ENCODE results near the gene SMAP1.
A peak's percentile ranks its signal among the peaks of the same experiment; 100 is the strongest.

SMAP1 gene

DNA sequence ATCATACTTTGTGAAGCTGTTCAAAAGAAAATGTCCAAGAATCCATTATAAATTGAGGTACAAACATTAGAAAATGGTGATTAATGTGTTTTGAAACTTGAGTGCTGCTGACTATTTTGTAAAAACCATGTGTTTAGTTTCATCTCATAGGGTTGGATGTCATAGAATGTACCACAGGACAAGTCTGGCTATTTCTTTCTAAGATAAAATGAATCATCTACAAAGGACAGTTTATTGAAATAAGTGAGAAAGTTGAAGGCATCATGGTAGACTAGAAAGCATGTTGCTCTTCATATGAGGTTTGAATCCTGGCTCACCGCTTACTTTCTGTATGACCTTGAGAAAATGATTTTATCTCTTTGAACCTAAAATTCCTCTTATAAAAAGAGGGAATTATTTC lies 29.2 kb upstream of the SMAP1 start:
- Histone ChIP-seq H3K27ac (ENCODE audit: low read length) (no peak overlapping the region), H3K36me3 (replicated peaks; ENCODE audit: low read depth, low read length) (no peaks in the 10 kb centered on the region), H3K9ac (ENCODE audit: low read length) (no peak overlapping the region), H3K4me2 (ENCODE audit: low read length) (no peak overlapping the region), H4K20me1 (ENCODE audit: insufficient read depth, low read length) (no peaks in the 10 kb centered on the region), H2AFZ (ENCODE audit: low read depth, low read length) (no peak overlapping the region), H3K27me3 (ENCODE audit: low read depth, low read length) (no peaks in the 10 kb centered on the region), H3K79me2 (ENCODE audit: low read length) (no peaks in the 10 kb centered on the region), H3K9me3 (ENCODE audit: insufficient read depth, low read length) (no peaks in the 10 kb centered on the region), H3K4me1 (ENCODE audit: low read length) (no peaks in the 10 kb centered on the region), H3K4me3 (ENCODE audit: low read length) (no peak overlapping the region)
- TF ChIP-seq, protein P1, sequence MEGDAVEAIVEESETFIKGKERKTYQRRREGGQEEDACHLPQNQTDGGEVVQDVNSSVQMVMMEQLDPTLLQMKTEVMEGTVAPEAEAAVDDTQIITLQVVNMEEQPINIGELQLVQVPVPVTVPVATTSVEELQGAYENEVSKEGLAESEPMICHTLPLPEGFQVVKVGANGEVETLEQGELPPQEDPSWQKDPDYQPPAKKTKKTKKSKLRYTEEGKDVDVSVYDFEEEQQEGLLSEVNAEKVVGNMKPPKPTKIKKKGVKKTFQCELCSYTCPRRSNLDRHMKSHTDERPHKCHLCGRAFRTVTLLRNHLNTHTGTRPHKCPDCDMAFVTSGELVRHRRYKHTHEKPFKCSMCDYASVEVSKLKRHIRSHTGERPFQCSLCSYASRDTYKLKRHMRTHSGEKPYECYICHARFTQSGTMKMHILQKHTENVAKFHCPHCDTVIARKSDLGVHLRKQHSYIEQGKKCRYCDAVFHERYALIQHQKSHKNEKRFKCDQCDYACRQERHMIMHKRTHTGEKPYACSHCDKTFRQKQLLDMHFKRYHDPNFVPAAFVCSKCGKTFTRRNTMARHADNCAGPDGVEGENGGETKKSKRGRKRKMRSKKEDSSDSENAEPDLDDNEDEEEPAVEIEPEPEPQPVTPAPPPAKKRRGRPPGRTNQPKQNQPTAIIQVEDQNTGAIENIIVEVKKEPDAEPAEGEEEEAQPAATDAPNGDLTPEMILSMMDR (IDR thresholded peaks at IDR 0.05; ENCODE audit: low read depth, low read length), result no peak
- no peak for TF ChIP-seq EZH2phosphoT487 (IDR thresholded peaks at IDR 0.05; ENCODE audit: low read depth)

DNA sequence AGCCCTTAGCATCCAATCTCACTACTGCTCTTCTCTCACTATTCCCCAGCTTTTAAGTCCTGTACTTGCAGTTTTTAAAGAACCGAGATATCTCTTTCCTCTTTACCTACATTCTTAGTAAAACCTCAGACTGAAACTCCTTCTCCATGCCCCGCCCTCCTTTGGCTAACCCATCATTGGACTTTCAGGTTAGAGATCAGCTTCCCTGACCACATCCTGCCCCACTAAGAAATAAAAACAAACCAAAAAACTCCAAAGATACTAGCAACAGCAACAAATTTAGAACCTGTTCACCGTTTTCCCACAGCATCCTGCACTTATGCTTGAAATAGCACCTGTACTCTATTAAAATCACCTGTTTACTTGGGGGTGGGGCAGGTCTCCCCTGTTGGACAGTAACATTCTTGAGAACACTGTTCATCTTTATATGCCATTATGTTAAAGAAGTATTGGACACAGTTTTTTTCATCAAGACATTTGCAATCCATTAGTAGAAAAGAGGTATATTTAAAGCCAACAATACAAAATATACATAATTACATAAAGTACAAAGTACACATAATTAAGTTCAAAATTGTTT lies 16.3 kb upstream of the SMAP1 start:
- H2AFZ ChIP-seq (ENCODE audit: low read depth, low read length), result peak overlapping the region; percentile 32; the same call in 1 of the 2 replicates
- no peaks in the 10 kb centered on the region for H3K79me2 ChIP-seq (ENCODE audit: low read length)
- H3K27ac ChIP-seq (ENCODE audit: low read length), result no peak overlapping the region
- TF ChIP-seq, protein P1 (IDR thresholded peaks at IDR 0.05; ENCODE audit: low read depth, low read length), result no peak
- no peak for TF ChIP-seq EZH2phosphoT487 (IDR thresholded peaks at IDR 0.05; ENCODE audit: low read depth)
- no peak overlapping the region for H3K9ac ChIP-seq (ENCODE audit: low read length)
- H3K4me1 ChIP-seq (ENCODE audit: low read length), result peaks cover 8% of the 10 kb centered on the region
- no peaks in the 10 kb centered on the region for H3K36me3 ChIP-seq (replicated peaks; ENCODE audit: low read depth, low read length)
- H3K4me3 ChIP-seq (ENCODE audit: low read length), result no peak overlapping the region
- H3K9me3 ChIP-seq (ENCODE audit: insufficient read depth, low read length), result no peaks in the 10 kb centered on the region
- H3K4me2 ChIP-seq (ENCODE audit: low read length), result peak overlapping the region; percentile 17; the same call in 1 of the 2 replicates
- no peaks in the 10 kb centered on the region for H4K20me1 ChIP-seq (ENCODE audit: insufficient read depth, low read length)
- no peaks in the 10 kb centered on the region for H3K27me3 ChIP-seq (ENCODE audit: low read depth, low read length)

DNA sequence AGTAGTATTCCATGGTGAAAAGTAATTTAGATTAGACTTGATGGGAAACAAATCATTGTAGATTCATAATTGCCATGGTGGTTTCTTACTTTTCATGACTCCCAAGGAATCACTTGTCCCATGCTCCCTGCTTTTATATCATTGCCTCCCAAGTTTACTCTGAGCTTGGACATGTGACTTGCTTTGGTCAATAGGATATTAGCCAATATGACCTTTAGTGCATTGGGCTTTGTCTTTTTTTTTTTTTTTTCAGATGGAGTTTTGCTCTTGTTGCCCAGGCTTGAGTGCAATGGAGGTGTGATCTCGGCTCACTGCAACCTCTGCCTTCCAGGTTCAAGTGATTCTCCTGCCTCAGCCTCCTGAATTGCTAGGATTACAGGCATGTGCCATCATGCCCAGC lies 15.5 kb upstream of the SMAP1 start:
- Histone ChIP-seq H3K4me2 (ENCODE audit: low read length) (no peak overlapping the region), H3K9ac (ENCODE audit: low read length) (no peak overlapping the region), H3K9me3 (ENCODE audit: insufficient read depth, low read length) (no peaks in the 10 kb centered on the region), H3K27me3 (ENCODE audit: low read depth, low read length) (no peaks in the 10 kb centered on the region), H4K20me1 (ENCODE audit: insufficient read depth, low read length) (no peaks in the 10 kb centered on the region), H3K79me2 (ENCODE audit: low read length) (no peaks in the 10 kb centered on the region), H3K36me3 (replicated peaks; ENCODE audit: low read depth, low read length) (no peaks in the 10 kb centered on the region), H3K27ac (ENCODE audit: low read length) (no peak overlapping the region), H2AFZ (ENCODE audit: low read depth, low read length) (no peak overlapping the region), H3K4me3 (ENCODE audit: low read length) (no peak overlapping the region), H3K4me1 (ENCODE audit: low read length) (peaks cover 9% of the 10 kb centered on the region)
- TF ChIP-seq EZH2phosphoT487 (IDR thresholded peaks at IDR 0.05; ENCODE audit: low read depth), result no peak
- TF ChIP-seq, protein P1 (IDR thresholded peaks at IDR 0.05; ENCODE audit: low read depth, low read length), result no peak

DNA sequence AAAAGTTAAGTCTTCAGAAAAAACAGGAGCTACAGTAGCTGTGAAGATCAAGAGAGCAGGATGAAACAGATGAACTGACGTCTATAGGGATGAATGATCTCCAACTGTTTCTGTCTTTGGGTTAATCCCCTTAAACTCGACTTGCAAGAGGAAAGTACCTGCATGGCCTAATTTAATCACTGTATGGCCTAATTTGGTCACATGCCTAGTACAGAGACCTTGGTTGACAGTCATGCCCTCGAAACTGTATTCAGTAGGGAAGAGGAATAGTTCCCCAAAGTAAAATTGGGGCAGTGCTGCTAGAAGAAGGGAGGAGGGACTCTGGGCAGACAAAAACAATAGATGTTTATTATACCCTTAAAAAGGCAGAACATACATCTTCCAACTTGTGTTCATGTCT lies 10.0 kb upstream of the SMAP1 start:
- Histone ChIP-seq H3K4me2 (ENCODE audit: low read length) (peak overlapping the region; percentile 43), H3K9ac (ENCODE audit: low read length) (peak overlapping the region; percentile 10; the same call in 1 of the 2 replicates), H3K4me1 (ENCODE audit: low read length) (peaks cover 13% of the 10 kb centered on the region), H2AFZ (ENCODE audit: low read depth, low read length) (peak overlapping the region; percentile 27), H3K9me3 (ENCODE audit: insufficient read depth, low read length) (no peaks in the 10 kb centered on the region), H3K4me3 (ENCODE audit: low read length) (0 out of 2 replicates have a peak overlapping the region, but pooled peaks have one; percentile 1), H3K27me3 (ENCODE audit: low read depth, low read length) (no peaks in the 10 kb centered on the region), H4K20me1 (ENCODE audit: insufficient read depth, low read length) (no peaks in the 10 kb centered on the region), H3K27ac (ENCODE audit: low read length) (peak overlapping the region; percentile 60), H3K36me3 (replicated peaks; ENCODE audit: low read depth, low read length) (no peaks in the 10 kb centered on the region), H3K79me2 (ENCODE audit: low read length) (no peaks in the 10 kb centered on the region)
- no peak for TF ChIP-seq EZH2phosphoT487 (IDR thresholded peaks at IDR 0.05; ENCODE audit: low read depth)
- TF ChIP-seq, protein P1 (IDR thresholded peaks at IDR 0.05; ENCODE audit: low read depth, low read length), result no peak

All from OCI-LY3 (cell line).